Stimulated activated CD4-positive, alpha-beta T cell treated with anti-CD3 and anti-CD28 coated beads, TNF-alpha, amount 100 ng/mL, for 1 hour (primary cell): ENCODE results near the gene PLEKHM3.

ENCODE experiments used
- DNase-seq, 3 donors: peaks; one replicate each; pipeline ENCODE4 v3.0.0-alpha.2; 2020; ENCODE audit warnings: low read depth in 3 of 3, low spot score in 1 of 3

The PLEKHM3 gene

GRCh38 chr2:207993151-207993763 lies 32.1 kb downstream of the PLEKHM3 start:
- no peak for DNase-seq

- DNase-seq, result no peak
These were observed 33.4 kb downstream of the PLEKHM3 start for GRCh38 chr2:207991944-207992343.

DNA sequence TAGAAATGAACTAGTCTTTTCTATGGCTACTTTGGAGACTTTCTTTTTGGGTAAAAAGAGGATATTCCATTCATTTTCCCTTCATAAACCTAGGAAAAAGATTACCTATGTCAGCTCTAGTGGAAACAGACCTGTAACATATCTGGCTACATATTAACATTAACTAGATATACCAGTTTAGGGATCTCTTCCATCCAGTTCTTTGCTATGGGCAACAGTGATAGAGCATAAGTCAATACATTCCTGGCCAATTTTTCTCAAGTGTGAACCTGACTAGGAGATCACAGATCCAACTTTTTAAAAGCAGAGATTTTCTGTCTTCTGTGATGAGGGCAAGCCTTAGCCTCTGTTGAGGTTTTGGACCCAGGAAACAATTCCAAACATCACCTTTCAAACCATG lies 34.5 kb downstream of the PLEKHM3 start:
- no peak for DNase-seq

DNA sequence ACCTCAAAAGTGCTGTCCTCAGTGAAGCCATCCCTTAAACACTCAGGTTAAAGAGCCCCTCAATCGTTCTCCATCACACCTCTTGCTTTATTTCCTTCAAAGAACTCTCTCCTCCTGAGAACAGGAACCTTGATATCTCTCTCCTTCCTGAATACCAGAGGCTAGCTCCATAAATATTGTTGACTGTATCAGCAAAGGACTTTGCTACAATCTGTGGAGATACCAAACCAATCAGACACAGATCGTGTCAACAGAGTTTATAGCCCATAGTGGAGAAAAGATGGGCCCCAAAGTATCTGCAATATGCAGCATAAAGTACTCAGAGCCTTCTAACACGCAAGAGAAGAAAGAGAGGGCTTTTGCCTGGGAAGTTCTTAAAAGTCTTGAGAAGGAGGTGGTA lies 36.4 kb downstream of the PLEKHM3 start:
- DNase-seq, result no peak

DNA sequence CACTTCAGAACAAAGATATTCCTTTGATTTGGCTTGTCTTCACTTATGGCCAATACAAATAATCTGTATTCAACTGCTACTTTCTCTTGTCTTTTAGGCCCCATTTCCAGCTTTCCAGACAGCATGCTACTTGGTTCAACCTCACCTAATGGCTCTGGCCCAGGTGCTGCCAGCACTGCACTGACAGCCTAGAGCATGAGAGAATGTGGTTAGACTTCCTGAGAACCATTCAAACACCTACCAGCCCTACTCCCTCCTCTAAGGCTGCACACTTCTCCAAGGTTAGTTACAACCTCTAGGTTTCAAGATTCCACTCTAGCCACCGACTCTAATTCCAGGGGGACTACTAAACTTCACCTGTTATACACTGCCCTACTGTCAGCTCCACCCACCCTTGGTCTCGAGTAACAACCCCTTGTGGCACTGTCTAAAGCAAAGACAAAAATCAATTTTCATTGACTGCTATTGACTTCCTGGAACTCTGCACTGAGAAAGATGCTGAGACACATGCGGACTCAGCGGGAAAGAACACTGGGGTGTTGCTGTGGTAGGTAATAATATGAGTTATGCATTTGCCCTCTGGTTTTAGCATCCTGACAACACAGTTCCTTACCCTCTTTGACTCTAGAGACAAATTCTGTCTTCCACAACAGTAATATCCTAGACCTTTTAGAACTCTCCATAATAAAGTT lies 38.2 kb downstream of the PLEKHM3 start:
- DNase-seq, result no peak

DNA sequence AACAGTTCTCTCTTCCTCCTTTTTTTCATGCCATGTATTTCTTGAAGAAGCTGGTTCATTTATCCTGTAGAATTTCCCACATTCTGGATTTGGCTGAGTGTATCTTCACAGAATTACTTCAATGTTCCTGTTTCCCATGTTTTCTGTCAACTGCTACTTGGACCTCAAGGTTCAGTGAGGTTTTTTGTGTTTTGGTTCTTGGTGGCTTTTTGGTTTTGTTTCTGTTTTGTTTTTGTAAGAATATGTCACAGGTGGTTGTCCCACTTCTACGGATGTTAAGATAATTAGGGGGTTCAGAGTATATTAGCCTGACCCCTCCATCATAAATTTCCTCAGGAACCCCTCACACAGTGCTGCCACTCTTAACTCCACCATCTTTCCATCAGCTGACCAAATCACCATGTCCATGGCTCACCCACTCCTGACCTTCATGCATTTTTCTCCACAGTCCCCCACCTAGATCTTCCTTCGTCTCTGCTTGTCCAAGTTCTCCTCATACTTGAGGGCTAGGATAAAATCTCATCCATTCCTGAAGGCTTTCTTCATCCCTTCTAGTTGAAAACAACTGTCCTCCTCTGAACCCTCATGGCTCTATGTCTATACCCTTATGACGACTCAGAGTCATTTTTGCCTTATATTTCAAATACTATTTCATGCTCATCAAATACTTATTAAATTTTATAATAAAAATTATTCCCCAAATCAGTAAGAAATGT lies 40.4 kb downstream of the PLEKHM3 start:
- no peak for DNase-seq

DNA sequence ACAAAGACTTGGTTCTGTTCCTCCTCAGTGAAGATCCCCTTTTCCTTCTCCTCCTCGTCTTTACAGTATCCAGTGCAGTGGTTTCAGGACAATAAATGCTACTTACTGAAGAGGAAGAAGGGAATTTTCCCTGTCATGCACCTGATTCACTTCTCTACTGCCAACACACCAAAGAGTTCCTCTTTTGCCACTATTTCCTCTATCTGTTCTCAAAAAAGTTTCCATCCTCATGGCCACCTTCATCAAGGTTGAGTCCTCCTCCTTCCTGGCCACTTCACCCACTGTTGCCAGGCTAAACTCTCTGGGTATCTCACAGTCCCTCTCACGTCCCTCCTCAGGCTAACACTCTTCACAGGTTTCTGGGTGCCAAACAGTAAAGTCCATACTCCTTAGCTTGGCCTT lies 41.7 kb downstream of the PLEKHM3 start:
- DNase-seq, result no peak

GRCh38 chr2:207978177-207978948 lies 47.0 kb downstream of the PLEKHM3 start:
- DNase-seq, result no peak

- DNase-seq, result no peak
These were observed 49.4 kb downstream of the PLEKHM3 start for GRCh38 chr2:207975921-207976320.

DNA sequence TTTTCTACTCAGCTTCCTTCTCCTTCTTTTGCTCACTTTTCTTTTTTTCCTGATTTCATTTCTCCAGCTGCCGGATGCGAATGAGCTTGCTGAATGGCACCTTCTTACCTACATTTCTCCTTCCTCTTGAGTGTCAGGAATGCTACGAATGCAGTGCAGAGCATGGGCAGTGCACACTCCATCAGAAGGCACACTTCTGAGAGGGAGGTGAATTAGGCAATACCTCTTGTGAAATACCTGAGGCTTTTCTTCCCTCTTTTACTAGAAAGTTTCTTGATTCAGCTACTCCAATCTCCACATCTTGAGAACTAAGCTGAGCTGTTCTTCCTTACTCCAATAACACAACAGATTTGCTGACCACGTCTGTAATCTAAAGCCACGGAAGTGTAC lies 51.1 kb downstream of the PLEKHM3 start:
- no peak for DNase-seq

DNA sequence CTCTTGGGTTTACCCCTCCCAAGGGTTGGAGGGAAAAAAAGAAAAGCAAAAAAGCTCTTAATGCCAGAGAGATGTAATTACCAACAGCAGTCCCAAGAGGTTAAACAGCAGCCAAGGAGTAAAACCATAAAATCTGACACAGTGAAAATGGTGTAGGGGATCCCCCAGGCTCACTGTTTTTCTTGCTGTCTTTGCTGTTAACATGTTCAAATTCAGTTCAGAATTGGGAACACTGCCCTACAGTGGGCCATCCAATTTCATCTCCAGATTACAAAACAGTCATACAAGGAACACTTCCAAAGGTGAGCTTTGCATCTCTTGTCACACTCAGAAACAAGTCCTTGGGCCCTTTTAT lies 54.5 kb downstream of the PLEKHM3 start:
- DNase-seq, result no peak

- no peak for DNase-seq
These were observed 55.0 kb downstream of the PLEKHM3 start for GRCh38 chr2:207970147-207970825.

DNA sequence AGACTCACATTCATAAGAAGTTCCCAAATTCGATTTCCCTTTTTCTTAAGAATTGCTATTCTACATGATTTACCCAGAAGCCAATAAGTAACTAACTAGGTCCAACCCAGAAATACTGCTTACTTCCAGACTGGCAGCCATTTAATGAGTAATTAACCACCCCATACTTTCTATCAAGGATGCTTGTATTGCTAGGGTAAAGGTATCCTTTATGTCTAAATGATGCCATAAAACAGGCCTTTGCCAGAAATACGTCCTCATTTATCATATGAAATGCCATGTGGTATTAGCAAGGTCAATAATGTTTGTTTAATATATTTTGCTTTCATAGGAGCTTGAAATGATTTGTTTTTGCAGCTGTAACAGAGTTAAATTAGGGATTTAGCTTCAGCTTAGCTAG lies 56.1 kb downstream of the PLEKHM3 start:
- DNase-seq, result no peak

DNA sequence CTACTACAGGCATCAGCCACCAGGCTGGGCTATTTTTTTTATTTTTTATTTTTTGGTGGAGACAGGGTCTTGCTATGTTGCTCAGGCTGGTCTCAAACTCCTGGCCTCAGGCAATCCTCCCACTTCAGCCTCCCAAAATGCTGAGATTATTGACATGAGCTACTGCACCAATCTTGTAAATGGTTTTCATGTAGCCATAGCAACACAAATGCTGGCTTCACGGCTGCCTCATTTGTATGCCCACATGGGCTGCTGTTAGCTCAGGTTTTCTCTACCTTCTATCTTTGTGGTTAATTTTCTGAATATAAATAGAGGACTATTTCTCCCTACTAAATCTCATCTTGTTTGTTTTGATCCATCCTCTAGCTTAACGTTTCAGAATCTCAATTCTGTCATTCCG lies 58.2 kb downstream of the PLEKHM3 start:
- DNase-seq, result no peak

DNA sequence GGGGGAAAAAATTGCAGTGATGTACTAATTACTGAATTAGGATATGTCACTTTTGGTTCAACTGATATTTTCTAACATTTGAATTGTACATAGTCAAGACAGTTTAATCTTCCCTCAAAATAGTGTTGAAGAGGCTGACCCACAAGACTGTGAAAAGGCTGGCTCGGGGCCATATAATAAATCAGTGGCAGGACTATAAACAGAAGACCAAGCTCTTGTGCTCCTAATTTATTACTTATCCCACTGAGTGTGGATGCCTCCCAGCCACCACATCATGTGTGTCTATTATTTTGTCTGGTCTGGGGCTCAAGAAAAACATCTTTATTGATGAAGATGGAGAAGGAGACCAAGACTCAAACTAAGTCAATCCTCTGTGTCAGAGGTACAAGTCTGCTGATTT lies 64.4 kb downstream of the PLEKHM3 start:
- DNase-seq, result no peak

GRCh38 chr2:207960090-207960489 lies 65.2 kb downstream of the PLEKHM3 start:
- DNase-seq, result no peak

DNA sequence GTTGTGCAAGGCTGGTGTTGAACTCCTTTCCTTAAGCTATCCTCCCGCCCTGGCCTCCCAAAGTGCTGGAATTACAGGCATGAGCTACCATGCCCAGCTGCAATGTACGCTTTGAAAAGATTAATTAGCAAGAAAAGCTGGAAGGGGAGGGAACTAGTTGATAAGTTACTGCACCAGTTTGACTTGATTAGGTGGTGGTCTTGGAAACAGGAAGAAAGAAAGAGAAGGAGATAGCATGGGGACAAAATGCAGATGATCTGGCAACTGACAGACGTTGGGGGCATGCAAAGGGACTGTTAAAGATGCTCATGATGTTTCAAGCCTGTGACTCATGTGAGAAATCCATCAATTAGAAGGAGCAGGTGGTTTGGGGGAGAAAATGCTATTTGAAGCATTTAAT lies 68.6 kb downstream of the PLEKHM3 start:
- no peak for DNase-seq

DNA sequence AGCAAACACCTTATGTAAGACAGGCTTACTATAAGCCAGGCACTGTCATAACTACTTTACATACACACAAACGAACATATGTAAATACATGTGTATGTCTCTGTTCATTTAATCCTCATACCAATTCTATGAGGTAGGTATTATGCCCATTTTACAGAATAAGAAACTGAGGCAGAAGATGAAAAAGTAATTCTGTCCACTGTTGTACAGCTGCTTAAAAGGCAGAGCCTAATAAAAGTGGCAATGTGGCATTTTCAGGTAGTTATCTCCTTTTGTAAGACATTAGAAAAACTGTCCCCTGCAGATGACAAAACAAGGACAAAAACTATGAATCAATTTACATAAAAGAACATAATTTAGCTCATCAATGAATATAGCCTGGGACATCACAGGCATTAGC lies 69.9 kb downstream of the PLEKHM3 start:
- DNase-seq, result no peak

GRCh38 chr2:207953354-207953753 lies 72.0 kb downstream of the PLEKHM3 start:
- DNase-seq, result no peak

DNA sequence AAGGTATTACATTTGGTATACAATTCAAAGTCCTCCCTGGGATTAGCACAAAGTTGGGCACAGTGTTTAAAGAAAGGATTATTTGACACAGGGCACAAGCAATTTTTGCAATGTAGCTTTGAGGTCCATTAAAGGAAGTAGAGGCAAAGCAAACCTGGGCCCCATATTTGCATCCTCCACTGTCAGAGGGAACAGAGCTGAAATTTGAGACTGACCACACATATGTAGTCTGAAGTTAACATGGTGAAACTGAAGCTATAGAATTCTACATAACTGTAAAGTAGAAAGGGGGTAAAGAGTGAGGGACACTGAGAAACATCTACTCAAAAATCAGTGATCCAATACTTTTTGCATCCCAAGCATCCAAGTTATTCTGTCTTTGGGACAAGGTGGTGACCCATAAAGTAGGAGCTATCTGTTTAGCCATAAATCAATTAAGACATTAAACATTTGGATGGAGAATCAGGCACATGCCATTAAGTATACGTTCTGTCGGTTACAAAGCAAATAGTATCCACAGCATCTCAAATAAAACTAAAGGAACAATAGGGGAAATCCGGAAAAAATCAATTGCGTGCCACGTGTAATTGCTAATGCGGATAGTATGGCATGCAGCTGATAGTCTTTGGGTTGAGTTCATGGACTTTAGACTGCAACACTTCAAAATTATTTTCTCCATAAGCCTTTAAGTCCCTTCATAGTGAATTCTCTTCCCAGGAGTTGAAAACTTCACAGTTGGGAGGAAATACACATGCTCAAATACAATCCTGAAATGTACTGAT lies 72.6 kb downstream of the PLEKHM3 start:
- DNase-seq, result no peak
